ENCODE data around the gene LITAFD.

Gene LITAFD

GRCh38 chr16:8889893-8890548, 7.9 kb downstream of the LITAFD start:
- TF ChIP-seq, protein P1, sequence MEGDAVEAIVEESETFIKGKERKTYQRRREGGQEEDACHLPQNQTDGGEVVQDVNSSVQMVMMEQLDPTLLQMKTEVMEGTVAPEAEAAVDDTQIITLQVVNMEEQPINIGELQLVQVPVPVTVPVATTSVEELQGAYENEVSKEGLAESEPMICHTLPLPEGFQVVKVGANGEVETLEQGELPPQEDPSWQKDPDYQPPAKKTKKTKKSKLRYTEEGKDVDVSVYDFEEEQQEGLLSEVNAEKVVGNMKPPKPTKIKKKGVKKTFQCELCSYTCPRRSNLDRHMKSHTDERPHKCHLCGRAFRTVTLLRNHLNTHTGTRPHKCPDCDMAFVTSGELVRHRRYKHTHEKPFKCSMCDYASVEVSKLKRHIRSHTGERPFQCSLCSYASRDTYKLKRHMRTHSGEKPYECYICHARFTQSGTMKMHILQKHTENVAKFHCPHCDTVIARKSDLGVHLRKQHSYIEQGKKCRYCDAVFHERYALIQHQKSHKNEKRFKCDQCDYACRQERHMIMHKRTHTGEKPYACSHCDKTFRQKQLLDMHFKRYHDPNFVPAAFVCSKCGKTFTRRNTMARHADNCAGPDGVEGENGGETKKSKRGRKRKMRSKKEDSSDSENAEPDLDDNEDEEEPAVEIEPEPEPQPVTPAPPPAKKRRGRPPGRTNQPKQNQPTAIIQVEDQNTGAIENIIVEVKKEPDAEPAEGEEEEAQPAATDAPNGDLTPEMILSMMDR (conservative IDR thresholded peaks at IDR 0.05; ENCODE audit: low read depth, low read length) = no peak
- peaks cover 8% of the 10 kb centered on the region; the same call in 1 of the 2 replicates for H3K36me3 ChIP-seq (ENCODE audit: insufficient read depth)
- no peak overlapping the region for H3K4me2 ChIP-seq

DNA sequence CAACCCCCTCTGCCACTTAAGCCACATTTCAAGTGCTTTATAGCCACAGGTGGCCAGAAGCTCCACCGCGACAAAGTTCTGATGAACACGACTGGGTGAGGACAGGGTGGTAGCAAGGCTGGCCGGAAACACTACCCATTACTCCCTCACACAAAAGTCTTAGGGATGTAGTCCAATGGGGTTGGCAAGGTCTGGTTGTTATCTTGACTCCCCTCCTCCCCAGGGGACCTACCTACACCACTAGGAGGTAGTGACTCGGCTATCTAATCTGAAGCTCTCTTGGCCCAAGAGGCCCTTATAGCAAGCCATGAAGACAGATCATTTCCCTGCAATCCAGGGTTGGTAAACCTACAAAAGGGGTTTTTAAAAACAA, 8.4 kb downstream of the LITAFD start:
- peaks cover 6% of the 10 kb centered on the region; the same call in 1 of the 2 replicates for H4K20me1 ChIP-seq (ENCODE audit: insufficient read depth)
- no peak overlapping the region for H3K4me2 ChIP-seq
- no peaks in the 10 kb centered on the region for H3K79me2 ChIP-seq (ENCODE audit: insufficient read depth, low read depth)
- H3K4me1 ChIP-seq (ENCODE audit: low read depth, poor library complexity, severe bottlenecking) = peaks cover 11% of the 10 kb centered on the region
- H3K27ac ChIP-seq = no peak overlapping the region
- no peaks in the 10 kb centered on the region; the same call in 1 of the 2 replicates for H3K27me3 ChIP-seq (ENCODE audit: insufficient read depth, low read depth)
- no peak overlapping the region for H3K9ac ChIP-seq
- peaks cover 10% of the 10 kb centered on the region; the same call in 1 of the 2 replicates for H3K36me3 ChIP-seq (ENCODE audit: insufficient read depth)
- H3K4me3 ChIP-seq (IDR thresholded peaks at IDR 0.05; ENCODE audit: insufficient read depth, low read depth, low read length) = no peak overlapping the region
- H2AFZ ChIP-seq (ENCODE audit: low read depth) = no peak overlapping the region
- TF ChIP-seq, protein P1 (conservative IDR thresholded peaks at IDR 0.05; ENCODE audit: low read depth, low read length) = no peak

More at GRCh38 chr16:8889893-8890548, 7.9 kb downstream of the LITAFD start:
- Histone ChIP-seq H3K27ac (no peak overlapping the region), H3K4me1 (ENCODE audit: low read depth, poor library complexity, severe bottlenecking) (peaks cover 16% of the 10 kb centered on the region), H4K20me1 (ENCODE audit: insufficient read depth) (peaks cover 6% of the 10 kb centered on the region; the same call in 1 of the 2 replicates), H3K9ac (no peak overlapping the region), H3K4me3 (IDR thresholded peaks at IDR 0.05; ENCODE audit: insufficient read depth, low read depth, low read length) (no peak overlapping the region), H2AFZ (ENCODE audit: low read depth) (no peak overlapping the region), H3K27me3 (ENCODE audit: insufficient read depth, low read depth) (no peaks in the 10 kb centered on the region; the same call in 1 of the 2 replicates), H3K79me2 (ENCODE audit: insufficient read depth, low read depth) (no peaks in the 10 kb centered on the region)

DNA sequence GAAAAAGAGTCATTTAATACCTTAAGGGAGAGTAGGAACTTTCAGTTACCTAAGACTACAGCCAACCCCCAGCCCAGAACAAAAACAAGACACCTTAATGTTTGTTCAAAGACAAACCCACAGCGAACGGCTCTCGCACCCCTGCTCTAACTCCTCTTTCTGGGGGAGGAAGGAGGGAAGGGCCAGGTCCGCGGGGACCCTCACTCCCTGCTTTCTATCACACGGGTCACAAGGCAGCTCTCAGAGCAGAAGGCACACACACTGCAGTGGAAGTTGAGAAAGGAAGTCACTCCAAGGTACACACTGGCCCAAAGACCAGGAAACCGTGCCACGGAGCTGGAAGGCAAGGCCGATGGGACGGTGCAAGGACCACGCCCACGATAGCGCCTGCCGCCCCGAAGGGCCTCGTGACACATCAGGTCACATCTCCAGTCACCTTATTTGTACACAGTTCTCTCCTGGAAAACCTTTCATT, 10.0 kb downstream of the LITAFD start:
- Histone ChIP-seq H3K4me2 (no peak overlapping the region), H3K27ac (no peak overlapping the region), H3K4me3 (IDR thresholded peaks at IDR 0.05; ENCODE audit: insufficient read depth, low read depth, low read length) (no peak overlapping the region), H4K20me1 (ENCODE audit: insufficient read depth) (peaks cover 3% of the 10 kb centered on the region; the same call in 1 of the 2 replicates), H3K4me1 (ENCODE audit: low read depth, poor library complexity, severe bottlenecking) (no peaks in the 10 kb centered on the region), H2AFZ (ENCODE audit: low read depth) (no peak overlapping the region), H3K27me3 (ENCODE audit: insufficient read depth, low read depth) (no peaks in the 10 kb centered on the region), H3K36me3 (ENCODE audit: insufficient read depth) (peaks cover 13% of the 10 kb centered on the region; the same call in 1 of the 2 replicates), H3K9ac (no peak overlapping the region), H3K79me2 (ENCODE audit: insufficient read depth, low read depth) (peaks cover 2% of the 10 kb centered on the region; the same call in 1 of the 2 replicates)
- TF ChIP-seq, protein P1 (conservative IDR thresholded peaks at IDR 0.05; ENCODE audit: low read depth, low read length) = no peak

DNA sequence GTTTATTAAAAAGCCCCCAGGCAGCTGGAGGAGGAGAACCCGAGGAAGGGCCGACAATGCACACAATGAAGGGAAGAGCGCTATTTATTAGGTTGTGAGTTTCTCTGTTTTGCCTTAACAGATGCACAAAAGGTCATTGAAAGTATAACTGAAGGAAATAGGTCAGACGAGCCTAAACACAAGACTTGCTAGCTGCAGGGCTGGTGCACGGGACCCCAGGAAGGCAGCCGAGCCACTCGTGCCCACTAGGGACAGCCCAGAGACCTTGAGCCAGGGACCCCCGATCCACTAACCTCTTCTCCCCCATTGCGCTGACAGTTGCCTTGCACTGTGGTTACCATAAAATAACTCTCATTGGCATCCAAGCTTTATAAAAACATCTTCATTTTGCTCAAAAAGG, 11.3 kb downstream of the LITAFD start:
- Histone ChIP-seq H3K4me2 (no peak overlapping the region), H3K79me2 (ENCODE audit: insufficient read depth, low read depth) (peaks cover 8% of the 10 kb centered on the region; the same call in 1 of the 2 replicates), H3K27ac (no peak overlapping the region), H3K4me1 (ENCODE audit: low read depth, poor library complexity, severe bottlenecking) (peaks cover 5% of the 10 kb centered on the region), H2AFZ (ENCODE audit: low read depth) (no peak overlapping the region), H3K4me3 (IDR thresholded peaks at IDR 0.05; ENCODE audit: insufficient read depth, low read depth, low read length) (no peak overlapping the region), H3K27me3 (ENCODE audit: insufficient read depth, low read depth) (no peaks in the 10 kb centered on the region), H4K20me1 (ENCODE audit: insufficient read depth) (peaks cover 5% of the 10 kb centered on the region; the same call in 1 of the 2 replicates), H3K9ac (no peak overlapping the region), H3K36me3 (ENCODE audit: insufficient read depth) (peaks cover 15% of the 10 kb centered on the region; the same call in 1 of the 2 replicates)
- TF ChIP-seq, protein P1 (conservative IDR thresholded peaks at IDR 0.05; ENCODE audit: low read depth, low read length) = no peak
